AG04450 (cell line): ENCODE measurements around the gene RAD54L2. TPM values are rescaled to one million over a fixed set of nuclear protein-coding genes. Genes with fewer than 3 reads are reported as not detected.
"Not testable (repeated sequence)": the region's sequence is repeated elsewhere in the genome, so short reads cannot be mapped to it uniquely, and the experiment has no call there.

Experiments used
- CTCF ChIA-PET: fragments of 300-600, 350-600 bp; formaldehyde crosslinking; extraction: SDS; loops from one replicate; lab custom pipeline; 2022; ENCODE audit warnings: antibody characterized with exemption, inconsistent platforms; lab: Charles Lee
- POLR2A ChIA-PET: fragments of 350-600 bp; formaldehyde crosslinking; extraction: SDS; loops from one replicate; lab custom pipeline; 2021; ENCODE audit warnings: antibody characterized with exemption, inconsistent platforms; lab: Yijun Ruan, JAX
- DNase-seq: peaks from one replicate; pipeline ENCODE4 v3.0.0-alpha.2; 2011; ENCODE audit warnings: low read depth, low spot score
- H3K27ac ChIP-seq: one replicate; pipeline ENCODE4 v1.5.1; 2012; ENCODE audit warnings: low read depth, low read length, control low read depth
- H3K27me3 ChIP-seq: one replicate; pipeline ENCODE4 v1.6.0; 2012; ENCODE audit warnings: low read length; ENCODE audit not compliant: control insufficient read depth, insufficient read depth
- H3K4me3 ChIP-seq: 2 replicates; pipeline ENCODE4 v1.5.1; 2011; ENCODE audit warnings: mild to moderate bottlenecking, low read depth, low read length, control low read depth
- H3K9me3 ChIP-seq: 2 replicates; pipeline ENCODE4 v1.5.1; 2012; ENCODE audit warnings: low read length; ENCODE audit not compliant: control insufficient read depth, insufficient read depth
- polyA plus RNA-seq: library from polyadenylated mRNA; depleted of rRNA; stranded (reverse); fragments of >200 nt; gene quantifications from 2 replicates; pipeline ENCODE4 v1.2.3, GENCODE V29; 2011
- TF ChIP-seq, protein P1 (sequence below): IDR thresholded peaks from 2 replicates; pipeline ENCODE4 v1.5.1; 2011; ENCODE audit warnings: low read depth, low read length, control low read depth, inconsistent platforms

Gene RAD54L2
- polyA plus RNA-seq, 1 experiment: 8.1 TPM

DNA sequence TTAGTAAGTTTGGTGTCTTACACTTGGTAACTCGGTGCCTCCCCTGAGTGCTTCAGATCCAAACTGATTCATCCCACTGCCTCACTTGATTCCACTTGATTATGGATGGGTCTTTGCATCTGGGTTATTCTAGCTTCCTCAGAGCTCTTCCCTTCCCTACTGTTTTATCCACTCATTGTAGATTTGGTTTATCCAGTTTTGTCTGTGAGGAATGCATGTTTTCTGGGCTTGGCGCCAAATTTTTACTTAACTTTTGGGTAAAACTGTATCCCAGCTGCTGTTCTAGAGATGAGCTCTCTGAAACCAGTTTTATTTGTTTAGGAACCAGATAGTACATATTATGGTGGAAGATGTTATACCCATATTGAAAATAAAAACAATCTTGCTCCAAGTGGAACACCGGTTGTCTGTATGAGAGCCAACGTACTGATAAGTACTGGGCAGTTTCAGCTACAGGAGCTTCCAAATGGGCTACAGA, 20.9 kb downstream of the RAD54L2 start:
- Histone ChIP-seq H3K4me3 (no peak overlapping the region), H3K9me3 (no peaks in the 10 kb centered on the region), H3K27ac (peak overlapping the region; percentile 39), H3K27me3 (no peaks in the 10 kb centered on the region)
- ChIA-PET POLR2A (interaction anchor here (0.5 to 1.3 kb wide), 4 partner anchors 21 to 123 kb away, joined by 3 read pairs; partner anchors contain the start of genes DCAF1 and RAD54L2), CTCF (interaction anchor here (1.0 to 1.9 kb wide), 2 partner anchors 19 to 110 kb away, joined by 3 to 8 read pairs; no protein-coding TSS in a partner anchor)
- peak; percentile 71 for DNase-seq
- TF ChIP-seq, protein P1, sequence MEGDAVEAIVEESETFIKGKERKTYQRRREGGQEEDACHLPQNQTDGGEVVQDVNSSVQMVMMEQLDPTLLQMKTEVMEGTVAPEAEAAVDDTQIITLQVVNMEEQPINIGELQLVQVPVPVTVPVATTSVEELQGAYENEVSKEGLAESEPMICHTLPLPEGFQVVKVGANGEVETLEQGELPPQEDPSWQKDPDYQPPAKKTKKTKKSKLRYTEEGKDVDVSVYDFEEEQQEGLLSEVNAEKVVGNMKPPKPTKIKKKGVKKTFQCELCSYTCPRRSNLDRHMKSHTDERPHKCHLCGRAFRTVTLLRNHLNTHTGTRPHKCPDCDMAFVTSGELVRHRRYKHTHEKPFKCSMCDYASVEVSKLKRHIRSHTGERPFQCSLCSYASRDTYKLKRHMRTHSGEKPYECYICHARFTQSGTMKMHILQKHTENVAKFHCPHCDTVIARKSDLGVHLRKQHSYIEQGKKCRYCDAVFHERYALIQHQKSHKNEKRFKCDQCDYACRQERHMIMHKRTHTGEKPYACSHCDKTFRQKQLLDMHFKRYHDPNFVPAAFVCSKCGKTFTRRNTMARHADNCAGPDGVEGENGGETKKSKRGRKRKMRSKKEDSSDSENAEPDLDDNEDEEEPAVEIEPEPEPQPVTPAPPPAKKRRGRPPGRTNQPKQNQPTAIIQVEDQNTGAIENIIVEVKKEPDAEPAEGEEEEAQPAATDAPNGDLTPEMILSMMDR: no peak

DNA sequence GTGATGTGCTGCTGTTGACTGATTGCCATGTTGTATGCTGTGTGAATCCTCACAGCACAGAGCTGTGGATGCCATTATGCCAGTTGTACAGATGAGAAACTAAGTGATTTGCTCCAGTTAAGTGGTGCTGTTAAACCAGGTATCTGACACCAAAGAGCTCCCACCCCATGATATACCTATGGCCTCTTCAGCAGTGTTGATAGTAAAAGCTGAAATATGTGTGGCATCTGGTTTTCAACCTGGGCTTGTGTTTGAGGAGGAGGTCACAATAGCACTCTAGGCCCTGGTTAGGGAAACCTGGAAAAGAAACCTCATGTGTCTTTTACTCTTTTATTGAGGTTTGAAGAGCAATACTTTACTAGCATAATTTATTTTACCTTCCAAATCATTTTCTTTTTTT, 21.4 kb downstream of the RAD54L2 start:
- no peak overlapping the region for H3K27ac ChIP-seq
- H3K27me3 ChIP-seq: no peaks in the 10 kb centered on the region
- H3K4me3 ChIP-seq: no peak overlapping the region
- no peak for DNase-seq
- H3K9me3 ChIP-seq: no peaks in the 10 kb centered on the region
- POLR2A ChIA-PET: interaction anchor here (0.9 to 1.3 kb wide), 3 partner anchors 21 to 60 kb away, joined by 3 read pairs; partner anchors contain the start of genes DCAF1 and RAD54L2
- TF ChIP-seq, protein P1: no peak
- CTCF ChIA-PET: interaction anchor here (1.0 to 1.9 kb wide), 2 partner anchors 19 to 109 kb away, joined by 3 to 8 read pairs; no protein-coding TSS in a partner anchor

DNA sequence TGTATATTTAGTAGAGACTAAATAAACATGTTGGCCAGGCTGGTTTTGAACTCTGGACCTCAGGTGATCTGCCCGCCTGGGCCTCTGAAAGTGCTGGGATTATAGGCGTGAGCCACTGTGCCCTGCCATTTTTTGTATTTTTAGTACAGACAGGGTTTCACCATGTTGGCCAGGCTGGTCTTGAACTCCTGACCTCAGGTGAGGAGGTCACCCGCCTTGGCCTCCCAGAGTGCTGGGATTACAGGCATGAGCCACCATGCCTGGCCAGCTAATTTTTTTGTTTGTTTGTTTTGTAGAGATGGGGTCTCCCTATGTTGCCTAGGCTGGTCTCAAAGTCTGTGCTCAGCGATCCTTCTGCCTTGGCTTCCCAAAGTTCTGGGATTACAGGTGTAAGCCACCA, 23.9 kb downstream of the RAD54L2 start:
- H3K9me3 ChIP-seq, H3K27me3 ChIP-seq, H3K4me3 ChIP-seq, H3K27ac ChIP-seq, DNase-seq: not testable (repeated sequence)
- CTCF ChIA-PET: interaction anchor here (0.6 kb wide), 1 partner anchor 947 kb away, joined by 4 read pairs; no protein-coding TSS in a partner anchor
- POLR2A ChIA-PET: interaction anchor here (0.6 kb wide), 1 partner anchor 10 kb away, joined by 7 read pairs; no protein-coding TSS in a partner anchor

DNA sequence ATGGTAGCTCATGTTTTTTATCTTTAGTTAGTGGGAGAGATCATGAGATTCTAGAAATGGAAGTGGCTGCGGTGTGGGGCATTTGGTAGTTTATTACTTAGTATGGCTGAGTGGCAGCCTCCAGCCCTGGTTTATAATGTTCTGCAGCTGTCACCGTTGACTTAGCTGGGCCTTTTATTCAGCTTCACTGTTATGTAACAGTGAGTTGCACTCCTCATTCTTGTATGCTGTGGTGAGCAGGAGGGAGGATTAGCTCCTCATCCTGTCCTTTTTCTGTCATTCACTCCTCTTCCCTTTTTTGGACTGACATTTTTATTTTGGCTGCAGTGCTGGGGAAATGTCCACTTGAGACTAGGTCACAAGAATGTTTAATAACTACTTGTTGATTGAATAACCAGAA, 29.5 kb downstream of the RAD54L2 start:
- CTCF ChIA-PET: interaction anchor here (0.6 kb wide), 1 partner anchor 102 kb away, joined by 3 read pairs; no protein-coding TSS in a partner anchor
- no peak overlapping the region for H3K27ac ChIP-seq
- POLR2A ChIA-PET: no interaction called here
- H3K4me3 ChIP-seq: no peak overlapping the region
- TF ChIP-seq, protein P1: no peak
- H3K9me3 ChIP-seq: no peaks in the 10 kb centered on the region
- no peak for DNase-seq
- H3K27me3 ChIP-seq: no peaks in the 10 kb centered on the region

DNA sequence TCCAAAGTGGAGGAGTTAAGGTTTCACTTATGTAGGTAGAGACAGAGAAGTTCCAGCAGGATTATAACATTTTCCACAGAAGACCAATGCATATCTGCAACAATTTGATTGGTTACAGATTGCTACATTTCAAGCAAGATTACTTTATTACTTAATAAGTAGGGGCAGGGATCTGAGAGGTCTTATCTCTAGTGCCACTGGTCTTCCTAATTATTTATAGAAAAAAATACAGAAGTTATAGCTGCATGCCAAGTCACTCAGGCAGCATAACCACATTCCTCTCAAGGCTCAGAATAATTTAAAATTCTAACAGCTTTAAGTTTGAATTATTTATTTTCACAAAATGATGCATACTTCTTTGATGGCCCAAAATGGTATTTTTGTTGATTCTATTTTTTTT, 30.5 kb downstream of the RAD54L2 start:
- no peak overlapping the region for H3K27ac ChIP-seq
- no peak for DNase-seq
- ChIA-PET CTCF (interaction anchor here (0.6 kb wide), 1 partner anchor 11 kb away, joined by 3 read pairs; no protein-coding TSS in a partner anchor), POLR2A (interaction anchor here (0.6 kb wide), 1 partner anchor 15 kb away, joined by 3 read pairs; no protein-coding TSS in a partner anchor)
- no peaks in the 10 kb centered on the region for H3K27me3 ChIP-seq
- H3K9me3 ChIP-seq: no peaks in the 10 kb centered on the region
- TF ChIP-seq, protein P1: no peak
- H3K4me3 ChIP-seq: no peak overlapping the region
